Tibial artery (tissue), 4 donors: Measurements from ENCODE around the gene RAB11FIP4.

ENCODE experiments used
- DNase-seq, 2 donors: peaks; one replicate each; pipeline ENCODE4 v3.0.0-alpha.2; 2019
- H3K27ac ChIP-seq, 2 donors: fragments of 200-600 bp; sonication (generic) in 1 of 2; 1 replicate in 1 of 2; 2 replicates in 1 of 2; pipeline ENCODE4 v1.5.1; 2018 to 2019; ENCODE audit warnings: mild to moderate bottlenecking in 1 of 2
- H3K27me3 ChIP-seq, 2 donors: fragments of 200-600 bp; sonication (generic) in 1 of 2; one replicate each; pipeline versions ENCODE4 v1.5.1 to v1.6.0; 2016 to 2019
- H3K36me3 ChIP-seq, 3 donors: fragments of 200-600 bp; sonication (generic) in 2 of 3; one replicate each; pipeline ENCODE4 v1.5.1; 2016 to 2019; ENCODE audit warnings: mild to moderate bottlenecking in 2 of 3
- H3K4me1 ChIP-seq, 4 donors: fragments of 200-600 bp; sonication (generic) in 2 of 4; 1 replicate in 3 of 4; 2 replicates in 1 of 4; pipeline ENCODE4 v1.5.1; 2016 to 2019
- H3K4me3 ChIP-seq, 2 donors: fragments of 200-600 bp; sonication (generic) in 1 of 2; 1 replicate in 1 of 2; 2 replicates in 1 of 2; pipeline ENCODE4 v1.5.1; 2018 to 2019; ENCODE audit warnings: mild to moderate bottlenecking in 2 of 2
- H3K9me3 ChIP-seq, 3 donors: fragments of 200-600 bp; sonication (generic) in 1 of 3; one replicate each; pipeline ENCODE4 v1.5.1; 2016 to 2019
- intact Hi-C: fragments of 100-400 bp; cut with DNase I; formaldehyde crosslinking; loops from one replicate; pipeline ENCODE4 v1.15.0; 2023; ENCODE audit warnings: low total_unique reads
- TF ChIP-seq, protein P1 (sequence below), 2 experiments: fragments of 200-600 bp in 1 of 2; fragments of 450-650 bp in 1 of 2; IDR thresholded peaks; one replicate each; pipeline ENCODE4 v1.5.1; 2017 to 2019; ENCODE audit warnings: antibody characterized with exemption in 2 of 2, mild to moderate bottlenecking in 1 of 2, moderate library complexity in 1 of 2

The RAB11FIP4 gene

DNA sequence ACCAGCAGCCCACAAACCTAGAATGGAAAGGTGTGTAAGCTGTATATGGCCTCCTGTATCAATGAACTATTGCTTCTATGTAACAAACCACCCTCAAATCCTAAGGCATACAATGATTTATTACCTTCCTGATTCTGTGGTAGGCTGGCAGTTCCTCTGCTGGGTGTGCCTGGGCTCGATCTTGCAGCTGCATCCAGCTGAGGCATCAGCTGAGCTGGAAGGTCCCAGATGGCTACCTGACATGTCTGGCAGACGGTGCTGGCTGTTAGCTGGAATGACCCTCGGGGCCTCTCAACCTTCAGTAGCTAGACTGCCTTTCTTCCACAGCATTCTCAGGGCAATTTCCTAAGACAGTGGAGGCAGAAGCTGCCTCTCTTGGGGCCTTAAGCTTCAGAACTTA is 152.7 kb downstream of the RAB11FIP4 start:
- H3K27ac ChIP-seq = no peak overlapping the region
- H3K4me1 ChIP-seq = peaks cover 0 to 6% (median 2%) of the 10 kb centered on the region in 4 donors
- H3K36me3 ChIP-seq = no peaks in the 10 kb centered on the region
- intact Hi-C loops = no loop called here
- TF ChIP-seq, protein P1, sequence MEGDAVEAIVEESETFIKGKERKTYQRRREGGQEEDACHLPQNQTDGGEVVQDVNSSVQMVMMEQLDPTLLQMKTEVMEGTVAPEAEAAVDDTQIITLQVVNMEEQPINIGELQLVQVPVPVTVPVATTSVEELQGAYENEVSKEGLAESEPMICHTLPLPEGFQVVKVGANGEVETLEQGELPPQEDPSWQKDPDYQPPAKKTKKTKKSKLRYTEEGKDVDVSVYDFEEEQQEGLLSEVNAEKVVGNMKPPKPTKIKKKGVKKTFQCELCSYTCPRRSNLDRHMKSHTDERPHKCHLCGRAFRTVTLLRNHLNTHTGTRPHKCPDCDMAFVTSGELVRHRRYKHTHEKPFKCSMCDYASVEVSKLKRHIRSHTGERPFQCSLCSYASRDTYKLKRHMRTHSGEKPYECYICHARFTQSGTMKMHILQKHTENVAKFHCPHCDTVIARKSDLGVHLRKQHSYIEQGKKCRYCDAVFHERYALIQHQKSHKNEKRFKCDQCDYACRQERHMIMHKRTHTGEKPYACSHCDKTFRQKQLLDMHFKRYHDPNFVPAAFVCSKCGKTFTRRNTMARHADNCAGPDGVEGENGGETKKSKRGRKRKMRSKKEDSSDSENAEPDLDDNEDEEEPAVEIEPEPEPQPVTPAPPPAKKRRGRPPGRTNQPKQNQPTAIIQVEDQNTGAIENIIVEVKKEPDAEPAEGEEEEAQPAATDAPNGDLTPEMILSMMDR (IDR thresholded peaks at IDR 0.05) = no peak
- DNase-seq = no peak
- no peak overlapping the region for H3K4me3 ChIP-seq
- H3K27me3 ChIP-seq = no peaks in the 10 kb centered on the region
- H3K9me3 ChIP-seq = no peaks in the 10 kb centered on the region

- no peaks in the 10 kb centered on the region for H3K36me3 ChIP-seq
- H3K27ac ChIP-seq = no peak overlapping the region
- intact Hi-C loops = no loop called here
Observed at GRCh38 chr17:31546650-31547049, 155.2 kb downstream of the RAB11FIP4 start.

GRCh38 chr17:31548709-31549108 is 157.2 kb downstream of the RAB11FIP4 start:
- Histone ChIP-seq H3K27ac (peak overlapping the region; percentile 94 to 97), H3K36me3 (no peaks in the 10 kb centered on the region), H3K27me3 (no peaks in the 10 kb centered on the region), H3K4me3 (peak overlapping the region; percentile 95 to 100), H3K4me1 (peaks cover 0 to 13% (median 2%) of the 10 kb centered on the region in 4 donors), H3K9me3 (no peaks in the 10 kb centered on the region)
- no peak for DNase-seq
- TF ChIP-seq, protein P1 (IDR thresholded peaks at IDR 0.05) = no peak
- intact Hi-C loops = no loop called here

More at GRCh38 chr17:31546650-31547049, 155.2 kb downstream of the RAB11FIP4 start:
- TF ChIP-seq, protein P1 (IDR thresholded peaks at IDR 0.05) = no peak
- no peak for DNase-seq
- Histone ChIP-seq H3K4me1 (peaks cover 0 to 13% (median 2%) of the 10 kb centered on the region in 4 donors), H3K27me3 (no peaks in the 10 kb centered on the region), H3K4me3 (no peak overlapping the region), H3K9me3 (no peaks in the 10 kb centered on the region)

GRCh38 chr17:31549121-31549524 is 157.6 kb downstream of the RAB11FIP4 start:
- Histone ChIP-seq H3K9me3 (no peaks in the 10 kb centered on the region), H3K27me3 (no peaks in the 10 kb centered on the region), H3K36me3 (no peaks in the 10 kb centered on the region), H3K4me1 (peaks cover 0 to 13% (median 2%) of the 10 kb centered on the region in 4 donors), H3K27ac (peak overlapping the region; percentile 94 to 97), H3K4me3 (peak overlapping the region; percentile 95 to 100)
- TF ChIP-seq, protein P1 (IDR thresholded peaks at IDR 0.05) = no peak
- intact Hi-C loops = no loop called here
- DNase-seq = no peak

DNA sequence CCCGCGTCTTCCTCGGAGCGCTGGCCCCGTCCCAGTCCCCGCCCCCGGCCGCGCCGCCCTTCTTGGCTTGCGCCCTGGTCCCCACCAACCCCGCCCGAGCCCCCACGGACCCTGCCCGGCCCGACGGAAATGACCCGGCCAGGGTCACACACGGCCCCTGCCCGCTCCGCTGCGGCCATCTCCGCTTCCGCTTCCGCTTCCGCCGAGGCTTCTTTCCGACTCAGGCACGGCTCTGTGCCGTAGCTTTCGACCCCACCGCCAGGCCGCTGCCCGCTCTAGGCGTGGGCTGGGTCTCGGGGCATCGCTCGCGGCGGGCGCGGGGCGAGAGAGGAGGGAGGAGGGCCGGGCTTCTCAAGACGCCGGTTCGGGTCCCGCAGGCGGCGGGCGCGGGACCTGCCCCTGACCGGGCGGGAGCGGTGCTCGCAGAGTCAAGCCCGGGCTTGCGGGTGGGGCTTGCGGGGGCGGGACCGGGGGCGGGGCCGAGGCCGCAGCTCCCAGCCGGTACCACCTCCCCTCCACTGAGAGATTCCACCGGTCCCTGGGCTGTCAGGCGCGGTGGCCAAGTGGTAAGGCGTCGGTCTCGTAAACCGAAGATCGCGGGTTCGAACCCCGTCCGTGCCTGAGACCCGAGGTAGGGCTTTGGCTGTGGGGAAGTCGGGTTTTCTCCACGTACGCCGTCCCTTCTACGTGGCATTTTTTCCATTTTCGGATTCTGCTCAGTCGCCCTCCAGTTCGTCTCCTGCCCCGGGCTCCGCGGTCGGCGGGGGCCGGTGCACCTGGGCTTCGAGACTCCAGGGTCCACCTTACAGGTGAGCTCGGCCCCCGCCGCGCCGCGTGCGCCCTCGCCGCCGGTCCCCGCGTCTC is 158.3 kb downstream of the RAB11FIP4 start:
- H3K27ac ChIP-seq = peak overlapping the region; percentile 94 to 97
- H3K9me3 ChIP-seq = no peaks in the 10 kb centered on the region
- TF ChIP-seq, protein P1 (IDR thresholded peaks at IDR 0.05) = peak in 1 of 2 experiments; percentile 16
- peaks cover 0 to 13% (median 2%) of the 10 kb centered on the region in 4 donors for H3K4me1 ChIP-seq
- no peaks in the 10 kb centered on the region for H3K27me3 ChIP-seq
- H3K4me3 ChIP-seq = peak overlapping the region; percentile 95 to 100
- peak; percentile 92 to 95 for DNase-seq
- intact Hi-C loops = loop anchor here (10.0 kb wide), 1 partner anchor 355 kb away; the partner anchor contains the start of gene UTP6
- no peaks in the 10 kb centered on the region for H3K36me3 ChIP-seq
